Hepatocyte (in vitro differentiated cells): ENCODE data around the gene F13A1. TPM values are rescaled to one million over a fixed set of nuclear protein-coding genes. Genes with fewer than 3 reads are reported as not detected.
A peak's percentile ranks its signal among the peaks of the same experiment; 100 is the strongest.

ENCODE experiments used
- DNase-seq: peaks from one replicate; pipeline ENCODE4 v3.0.0-alpha.2; 2016; ENCODE audit warnings: low spot score
- H2AFZ ChIP-seq: fragments of 200-600 bp; sonication (generic); 2 replicates; pipeline ENCODE4 v1.6.0; 2016; ENCODE audit warnings: antibody characterized with exemption, mild to moderate bottlenecking
- H3K27ac ChIP-seq: fragments of 200-600 bp; sonication (generic); 2 replicates; pipeline ENCODE4 v1.5.1; 2016; ENCODE audit warnings: mild to moderate bottlenecking
- H3K27me3 ChIP-seq: fragments of 200-600 bp; sonication (generic); 2 replicates; pipeline ENCODE4 v1.6.1; 2016
- H3K36me3 ChIP-seq: fragments of 200-600 bp; sonication (generic); replicated peaks from 2 replicates; pipeline ENCODE4 v1.5.1; 2016; ENCODE audit warnings: low read depth; ENCODE audit not compliant: insufficient read depth
- H3K4me1 ChIP-seq: fragments of 200-600 bp; sonication (generic); 2 replicates; pipeline ENCODE4 v1.5.1; 2016; ENCODE audit warnings: mild to moderate bottlenecking, moderate library complexity; ENCODE audit not compliant: insufficient read depth
- H3K4me2 ChIP-seq: fragments of 200-600 bp; sonication (generic); 2 replicates; pipeline ENCODE4 v1.6.0; 2016
- H3K4me3 ChIP-seq: fragments of 200-600 bp; sonication (generic); 2 replicates; pipeline ENCODE4 v1.5.1; 2016; ENCODE audit warnings: mild to moderate bottlenecking
- H3K79me2 ChIP-seq: fragments of 200-600 bp; sonication (generic); 2 replicates; pipeline ENCODE4 v1.6.0; 2017; ENCODE audit warnings: mild to moderate bottlenecking
- H3K9me2 ChIP-seq: fragments of 200-600 bp; sonication (generic); replicated peaks from 2 replicates; pipeline ENCODE4 v1.6.0; 2017; ENCODE audit warnings: mild to moderate bottlenecking; ENCODE audit not compliant: insufficient read depth
- H3K9me3 ChIP-seq: fragments of 200-600 bp; sonication (generic); 2 replicates; pipeline ENCODE4 v1.5.1; 2016; ENCODE audit warnings: low read depth, mild to moderate bottlenecking
- H4K20me1 ChIP-seq: fragments of 200-600 bp; sonication (generic); 2 replicates; pipeline ENCODE4 v1.6.0; 2016; ENCODE audit warnings: mild to moderate bottlenecking; ENCODE audit not compliant: insufficient read depth, poor library complexity, severe bottlenecking
- EZH2 ChIP-seq: fragments of 200-600 bp; sonication (generic); IDR thresholded peaks from 2 replicates; pipeline ENCODE4 v1.6.1; 2016; ENCODE audit warnings: antibody characterized with exemption, mild to moderate bottlenecking, borderline replicate concordance
- EZH2phosphoT487 ChIP-seq: fragments of 200-600 bp; sonication (generic); IDR thresholded peaks from one replicate; pipeline ENCODE4 v1.6.1; 2018; ENCODE audit warnings: antibody characterized with exemption, mild to moderate bottlenecking, low read depth, moderate library complexity; ENCODE audit not compliant: unreplicated experiment, severe bottlenecking
- WGBS: methylation state at CpG from one replicate; pipeline ENCODE4 v1.1.6; 2016; ENCODE audit warnings: low lambda C conversion rate; ENCODE audit errors: missing lambda C conversion rate; 5-methylcytosine and 5-hydroxymethylcytosine counted together
- polyA plus RNA-seq: library from polyadenylated mRNA; unstranded; fragments of >200 nt; fragmentation: Nextera tagmentation; extraction: Ambion mirVana; gene quantifications from 2 replicates; pipeline ENCODE4 v1.2.1, GENCODE V29; 2016
- total RNA-seq: library from RNA; depleted of rRNA; stranded (reverse); fragments of >200 nt; gene quantifications from 2 replicates; pipeline ENCODE4 v1.2.3, GENCODE V29; 2014
- TF ChIP-seq, protein P1 (sequence below): fragments of 200-600 bp; sonication (generic); IDR thresholded peaks from 2 replicates; pipeline ENCODE4 v1.5.1; 2016; ENCODE audit warnings: antibody characterized with exemption, mild to moderate bottlenecking; ENCODE audit not compliant: poor library complexity

The F13A1 gene
- total and polyA plus RNA-seq, 2 experiments from 2014 or later: 3.7 to 8.5 TPM

DNA sequence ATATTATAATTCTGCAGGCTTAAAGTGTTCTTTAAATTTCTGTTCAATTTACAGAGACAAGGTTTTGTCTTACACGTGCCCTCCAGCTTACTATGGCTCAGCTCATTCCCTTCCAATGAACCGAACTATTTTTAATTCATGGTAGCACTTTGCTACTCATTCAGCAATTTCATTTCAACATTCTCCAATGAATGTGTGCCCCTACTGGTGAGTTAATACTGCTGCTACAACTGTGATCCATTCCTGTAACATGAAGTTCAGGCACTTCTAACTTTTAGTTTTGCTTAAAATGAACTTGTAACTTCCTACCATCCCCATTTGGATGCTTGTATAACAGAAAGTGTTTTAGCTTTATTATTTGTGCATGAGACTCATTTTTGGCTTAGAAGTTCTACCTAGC lies 99.7 kb downstream of the F13A1 start:
- Histone ChIP-seq H3K4me3 (no peak overlapping the region), H3K27me3 (no peaks in the 10 kb centered on the region), H3K36me3 (no peaks in the 10 kb centered on the region), H4K20me1 (no peaks in the 10 kb centered on the region), H3K4me2 (no peak overlapping the region), H3K9me3 (no peaks in the 10 kb centered on the region), H3K9me2 (no peaks in the 10 kb centered on the region), H3K79me2 (no peaks in the 10 kb centered on the region), H2AFZ (no peak overlapping the region), H3K4me1 (no peaks in the 10 kb centered on the region), H3K27ac (no peak overlapping the region)
- TF ChIP-seq EZH2phosphoT487: no peak
- TF ChIP-seq, protein P1, sequence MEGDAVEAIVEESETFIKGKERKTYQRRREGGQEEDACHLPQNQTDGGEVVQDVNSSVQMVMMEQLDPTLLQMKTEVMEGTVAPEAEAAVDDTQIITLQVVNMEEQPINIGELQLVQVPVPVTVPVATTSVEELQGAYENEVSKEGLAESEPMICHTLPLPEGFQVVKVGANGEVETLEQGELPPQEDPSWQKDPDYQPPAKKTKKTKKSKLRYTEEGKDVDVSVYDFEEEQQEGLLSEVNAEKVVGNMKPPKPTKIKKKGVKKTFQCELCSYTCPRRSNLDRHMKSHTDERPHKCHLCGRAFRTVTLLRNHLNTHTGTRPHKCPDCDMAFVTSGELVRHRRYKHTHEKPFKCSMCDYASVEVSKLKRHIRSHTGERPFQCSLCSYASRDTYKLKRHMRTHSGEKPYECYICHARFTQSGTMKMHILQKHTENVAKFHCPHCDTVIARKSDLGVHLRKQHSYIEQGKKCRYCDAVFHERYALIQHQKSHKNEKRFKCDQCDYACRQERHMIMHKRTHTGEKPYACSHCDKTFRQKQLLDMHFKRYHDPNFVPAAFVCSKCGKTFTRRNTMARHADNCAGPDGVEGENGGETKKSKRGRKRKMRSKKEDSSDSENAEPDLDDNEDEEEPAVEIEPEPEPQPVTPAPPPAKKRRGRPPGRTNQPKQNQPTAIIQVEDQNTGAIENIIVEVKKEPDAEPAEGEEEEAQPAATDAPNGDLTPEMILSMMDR: peak; percentile 23
- 64% methylated on average over 2 of the region's 2 CpGs for WGBS
- no peak for DNase-seq

DNA sequence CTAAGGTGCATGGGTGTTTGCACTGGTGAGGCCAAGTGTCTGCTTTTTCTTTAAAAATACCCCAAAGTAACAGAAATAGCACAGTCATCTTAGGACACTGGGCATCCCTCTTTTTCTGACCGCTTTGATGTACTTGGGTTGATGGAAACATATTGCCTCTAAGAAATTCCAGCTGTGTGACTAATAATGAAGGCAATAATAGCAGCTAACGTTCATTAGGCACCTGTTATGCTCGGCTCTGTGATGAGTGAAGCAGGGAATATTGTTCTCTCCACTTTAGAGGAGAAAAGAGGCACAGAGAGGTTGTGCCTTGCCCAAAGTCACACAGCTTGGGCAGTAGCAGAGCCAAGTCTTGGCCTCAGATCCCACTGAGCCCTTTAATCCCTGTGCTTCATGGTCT lies 100.7 kb downstream of the F13A1 start:
- no peak overlapping the region for H3K27ac ChIP-seq
- H3K4me1 ChIP-seq: no peaks in the 10 kb centered on the region
- WGBS: 79% methylated on average over 3 of the region's 3 CpGs
- no peaks in the 10 kb centered on the region for H3K36me3 ChIP-seq
- H3K4me3 ChIP-seq: no peak overlapping the region
- no peak overlapping the region for H3K4me2 ChIP-seq
- H2AFZ ChIP-seq: no peak overlapping the region
- no peak for TF ChIP-seq EZH2
- TF ChIP-seq EZH2phosphoT487: no peak
- TF ChIP-seq, protein P1: no peak
- no peaks in the 10 kb centered on the region for H3K79me2 ChIP-seq
- no peak for DNase-seq
- H4K20me1 ChIP-seq: no peaks in the 10 kb centered on the region
- no peaks in the 10 kb centered on the region for H3K27me3 ChIP-seq
- H3K9me2 ChIP-seq: no peaks in the 10 kb centered on the region
- H3K9me3 ChIP-seq: no peaks in the 10 kb centered on the region

DNA sequence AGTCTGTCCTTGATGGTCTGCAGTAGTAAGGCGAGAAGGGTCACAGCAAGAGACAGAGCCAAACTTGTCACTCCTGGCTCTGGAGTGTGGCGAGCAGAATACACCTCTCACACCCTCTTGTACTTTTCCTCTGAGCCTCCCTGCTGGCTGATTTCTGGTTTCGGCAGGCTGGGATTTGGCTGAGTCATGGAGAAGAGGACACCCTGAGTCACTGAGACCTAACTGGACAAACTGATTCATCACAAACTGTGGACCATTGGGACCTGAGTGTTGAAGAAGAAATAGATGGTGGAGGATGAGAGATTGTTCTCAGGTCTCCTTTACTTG lies 101.7 kb downstream of the F13A1 start:
- no peaks in the 10 kb centered on the region for H4K20me1 ChIP-seq

More for the DNA sequence above, 101.7 kb downstream of the F13A1 start:
- no peaks in the 10 kb centered on the region for H3K27me3 ChIP-seq
- H3K9me3 ChIP-seq: no peaks in the 10 kb centered on the region
- H3K9me2 ChIP-seq: no peaks in the 10 kb centered on the region
- H3K4me1 ChIP-seq: no peaks in the 10 kb centered on the region
- TF ChIP-seq EZH2 (no peak), EZH2phosphoT487 (no peak)
- TF ChIP-seq, protein P1: no peak
- H3K4me3 ChIP-seq: no peak overlapping the region
- H2AFZ ChIP-seq: no peak overlapping the region
- H3K36me3 ChIP-seq: no peaks in the 10 kb centered on the region
- no peak overlapping the region for H3K4me2 ChIP-seq
- no peaks in the 10 kb centered on the region for H3K79me2 ChIP-seq
- DNase-seq: no peak
- no peak overlapping the region for H3K27ac ChIP-seq
- WGBS: 88% methylated on average over 3 of the region's 3 CpGs
